Upper lobe of left lung (tissue), 6 donors: Measurements from ENCODE around the gene MNAT1. TPM values are rescaled to one million over a fixed set of nuclear protein-coding genes. Genes with fewer than 3 reads are reported as not detected.
"Not testable (repeated sequence)": the region's sequence is repeated elsewhere in the genome, so short reads cannot be mapped to it uniquely, and the experiment has no call there.

Source experiments
- ATAC-seq, 2 donors: fragments of 200-7000 bp; cut with Tn5 transposase; one replicate each; pipeline ENCODE4 v1.9.1; 2022; ENCODE audit warnings: mild to moderate bottlenecking in 2 of 2, moderate library complexity in 2 of 2; ENCODE audit not compliant: low FRiP score in 2 of 2
- DNase-seq, 2 donors: peaks; one replicate each; pipeline ENCODE4 v3.0.0-alpha.2; 2019 to 2020
- H3K27ac ChIP-seq, 4 donors: fragments of 200-600 bp; sonication (generic); one replicate each; pipeline ENCODE4 v1.5.1; 2016 to 2019
- H3K27me3 ChIP-seq, 4 donors: fragments of 200-600 bp; sonication (generic); one replicate each; pipeline ENCODE4 v1.5.1; 2017 to 2019
- H3K36me3 ChIP-seq, 4 donors: fragments of 200-600 bp; sonication (generic); one replicate each; pipeline ENCODE4 v1.5.1; 2016 to 2019
- H3K4me1 ChIP-seq, 4 donors: fragments of 200-600 bp; sonication (generic); one replicate each; pipeline ENCODE4 v1.5.1; 2018 to 2019
- H3K4me3 ChIP-seq, 4 donors: fragments of 200-600 bp; sonication (generic); one replicate each; pipeline ENCODE4 v1.5.1; 2017 to 2019; ENCODE audit warnings: mild to moderate bottlenecking in 2 of 4, moderate library complexity in 1 of 4
- H3K9me3 ChIP-seq, 4 donors: fragments of 200-600 bp; sonication (generic); one replicate each; pipeline ENCODE4 v1.5.1; 2018 to 2019
- CTCF ChIP-seq, 6 experiments: fragments of 450-650 bp in 4 of 6; fragments of 200-600 bp in 2 of 6; sonication (generic) in 2 of 6; IDR thresholded peaks; one replicate each; pipeline ENCODE4 v1.5.1; 2016 to 2019; ENCODE audit warnings: antibody characterized with exemption in 6 of 6
- EP300 ChIP-seq, 4 donors: sonication (generic); formaldehyde crosslinking; IDR thresholded peaks; one replicate each; pipeline ENCODE4 v1.5.1; 2017; ENCODE audit warnings: antibody characterized with exemption in 4 of 4, control low read depth in 2 of 4
- POLR2A ChIP-seq, 4 donors: fragments of 450-650 bp; IDR thresholded peaks; one replicate each; pipeline ENCODE4 v1.5.1; 2016 to 2017; ENCODE audit warnings: antibody characterized with exemption in 4 of 4, mild to moderate bottlenecking in 2 of 4
- POLR2AphosphoS5 ChIP-seq, 2 donors: sonication (generic); formaldehyde crosslinking; IDR thresholded peaks; one replicate each; pipeline ENCODE4 v1.5.1; 2017; ENCODE audit warnings: antibody characterized with exemption in 2 of 2
- whole genome bisulfite sequencing, 2 donors: methylation state at CpG; one replicate each; pipeline ENCODE4 v1.1.5; 2017 to 2018; 5-methylcytosine and 5-hydroxymethylcytosine counted together
- total RNA-seq, 6 donors: library from RNA; depleted of rRNA in 4 of 6; stranded (reverse); fragments of >200 nt in 4 of 6; gene quantifications; one replicate each; pipeline versions ENCODE4 v1.1.0 to v1.2.1, GENCODE V29; 2016 to 2021
- donor health status: DM: no; HTN: no; CAD: no; lungs with moderate emphysema.
- donor health status: DM: no; HTN: yes; CAD: no; lungs with severe emphysema.

The MNAT1 gene
- total RNA-seq, 6 donors from 2014 or later: 15.3 to 66.0 (median 19.9) TPM

GRCh38 chr14:60878121-60878520, 143.6 kb downstream of the MNAT1 start:
- H3K9me3 ChIP-seq: no peaks in the 10 kb centered on the region
- DNase-seq (no peak), ATAC-seq (no peak)
- peaks cover 0 to 4% (median 0%) of the 10 kb centered on the region in 4 donors for H3K36me3 ChIP-seq
- WGBS, 2 donors: 92 to 96% methylated on average over 1 of the region's 1 CpG
- no peaks in the 10 kb centered on the region for H3K27me3 ChIP-seq
- H3K27ac ChIP-seq: no peak overlapping the region
- no peak for TF ChIP-seq POLR2A (IDR thresholded peaks at IDR 0.05)
- no peak for TF ChIP-seq EP300 (IDR thresholded peaks at IDR 0.05)
- no peak for TF ChIP-seq CTCF (IDR thresholded peaks at IDR 0.05)
- no peak for TF ChIP-seq POLR2AphosphoS5 (IDR thresholded peaks at IDR 0.05)
- no peak overlapping the region for H3K4me3 ChIP-seq
- H3K4me1 ChIP-seq: no peaks in the 10 kb centered on the region

DNA sequence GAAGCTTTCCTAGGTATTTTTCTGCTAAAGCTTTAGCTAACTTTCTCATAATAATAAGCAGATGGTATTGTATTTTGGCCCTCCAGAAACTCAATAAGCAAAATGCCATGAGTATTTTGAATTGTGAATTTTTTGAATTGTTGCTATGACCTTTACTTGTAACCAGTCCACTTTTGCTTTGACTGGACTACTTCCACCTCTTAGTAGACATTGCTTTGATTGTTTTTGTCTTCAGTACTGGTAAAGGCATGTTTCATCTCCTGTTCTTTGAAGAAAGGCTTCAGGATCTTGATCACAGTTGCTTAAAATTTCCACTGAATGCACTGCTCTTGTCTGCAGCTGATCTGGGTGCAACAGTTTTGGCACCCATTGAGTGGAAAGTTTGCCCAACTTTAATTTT, 144.0 kb downstream of the MNAT1 start:
- no peak overlapping the region for H3K27ac ChIP-seq
- H3K36me3 ChIP-seq: peaks cover 0 to 4% (median 0%) of the 10 kb centered on the region in 4 donors
- no peaks in the 10 kb centered on the region for H3K4me1 ChIP-seq
- no peak overlapping the region for H3K4me3 ChIP-seq
- TF ChIP-seq EP300 (IDR thresholded peaks at IDR 0.05) (no peak), CTCF (IDR thresholded peaks at IDR 0.05) (no peak), POLR2AphosphoS5 (IDR thresholded peaks at IDR 0.05) (no peak), POLR2A (IDR thresholded peaks at IDR 0.05) (no peak)
- H3K27me3 ChIP-seq: no peaks in the 10 kb centered on the region
- DNase-seq: no peak
- ATAC-seq: no peak
- no peaks in the 10 kb centered on the region for H3K9me3 ChIP-seq

DNA sequence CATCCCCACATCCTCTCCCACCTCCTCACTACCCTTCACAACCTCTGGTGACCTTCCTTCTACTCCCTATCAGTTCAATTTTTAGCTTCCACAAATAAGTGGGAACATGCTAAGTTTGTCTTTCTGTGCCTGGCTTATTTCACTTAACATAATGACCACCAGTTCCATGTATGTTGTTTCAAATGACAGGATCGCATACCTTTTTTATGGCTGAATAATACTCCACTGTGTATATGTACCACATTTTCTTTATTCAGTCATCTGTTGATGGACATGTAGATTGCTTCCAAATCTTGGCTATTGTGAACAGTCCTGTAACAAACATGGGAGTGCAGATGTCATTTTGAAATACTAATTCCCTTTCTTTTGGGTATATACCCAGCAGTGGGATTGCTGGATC, 147.7 kb downstream of the MNAT1 start:
- H3K36me3 ChIP-seq: peaks cover 0 to 4% (median 0%) of the 10 kb centered on the region in 4 donors

GRCh38 chr14:60884134-60884533, 149.6 kb downstream of the MNAT1 start:
- ATAC-seq (no peak), DNase-seq (no peak)
- Histone ChIP-seq H3K27ac (no peak overlapping the region), H3K36me3 (peaks cover 0 to 4% (median 0%) of the 10 kb centered on the region in 4 donors), H3K4me3 (no peak overlapping the region), H3K4me1 (no peaks in the 10 kb centered on the region), H3K9me3 (peaks cover 0 to 9% (median 3%) of the 10 kb centered on the region in 4 donors), H3K27me3 (no peaks in the 10 kb centered on the region)
- TF ChIP-seq POLR2A (IDR thresholded peaks at IDR 0.05) (no peak), EP300 (IDR thresholded peaks at IDR 0.05) (no peak)

More for the DNA sequence above, 147.7 kb downstream of the MNAT1 start:
- ATAC-seq (no peak), DNase-seq (no peak)
- Histone ChIP-seq H3K9me3 (peaks cover 0 to 9% (median 3%) of the 10 kb centered on the region in 4 donors), H3K4me1 (no peaks in the 10 kb centered on the region), H3K27ac (no peak overlapping the region), H3K27me3 (no peaks in the 10 kb centered on the region), H3K4me3 (no peak overlapping the region)
- TF ChIP-seq CTCF (IDR thresholded peaks at IDR 0.05) (no peak), POLR2AphosphoS5 (IDR thresholded peaks at IDR 0.05) (no peak), POLR2A (IDR thresholded peaks at IDR 0.05) (no peak), EP300 (IDR thresholded peaks at IDR 0.05) (no peak)
- 96 to 97% methylated on average over 1 of the region's 1 CpG for WGBS, 2 donors

- not testable (repeated sequence) for H3K4me1 ChIP-seq, H3K4me3 ChIP-seq, H3K27ac ChIP-seq, DNase-seq, ATAC-seq, H3K9me3 ChIP-seq, H3K27me3 ChIP-seq, H3K36me3 ChIP-seq
- 89 to 90% methylated on average over 3 of the region's 3 CpGs for WGBS, 2 donors
Observed at GRCh38 chr14:60890636-60891035, 156.1 kb downstream of the MNAT1 start.

- no peak for ATAC-seq
- no peak overlapping the region for H3K4me3 ChIP-seq
- H3K27ac ChIP-seq: no peak overlapping the region
- no peaks in the 10 kb centered on the region for H3K9me3 ChIP-seq
- no peak for DNase-seq
- WGBS, 2 donors: 93 to 94% methylated on average over 3 of the region's 3 CpGs
- TF ChIP-seq EP300 (IDR thresholded peaks at IDR 0.05): no peak
- no peak for TF ChIP-seq POLR2AphosphoS5 (IDR thresholded peaks at IDR 0.05)
- no peak for TF ChIP-seq POLR2A (IDR thresholded peaks at IDR 0.05)
- TF ChIP-seq CTCF (IDR thresholded peaks at IDR 0.05): no peak
- no peaks in the 10 kb centered on the region for H3K36me3 ChIP-seq
- no peaks in the 10 kb centered on the region for H3K4me1 ChIP-seq
- H3K27me3 ChIP-seq: no peaks in the 10 kb centered on the region
Observed at GRCh38 chr14:60893911-60894310, 159.3 kb downstream of the MNAT1 start.
